Measurements from ENCODE around the gene APOL3.
"Not testable (repeated sequence)": the region's sequence is repeated elsewhere in the genome, so short reads cannot be mapped to it uniquely, and the experiment has no call there.

APOL3 gene

DNA sequence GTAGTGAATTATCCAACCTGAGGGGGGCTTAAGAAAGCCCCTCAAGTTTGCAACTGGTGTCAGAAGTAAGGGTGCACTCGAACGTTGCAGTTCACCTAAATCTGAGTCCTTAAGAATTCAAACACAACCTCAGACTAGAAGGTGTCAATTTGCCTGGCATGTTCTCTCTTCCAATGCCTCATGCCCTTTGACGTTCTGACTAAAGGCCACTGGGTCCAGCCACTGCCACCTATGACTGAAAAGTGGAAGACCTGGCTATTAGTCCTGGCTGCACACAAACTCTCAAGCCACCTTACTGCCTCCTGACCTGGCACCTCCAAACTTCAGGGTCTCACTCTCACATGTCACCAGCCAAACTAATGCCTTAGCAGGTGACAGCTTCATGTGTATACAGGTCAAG lies 33.0 kb upstream of the APOL3 start:
- in situ Hi-C loops (cut with MboI; ENCODE audit: low sequenced_read_pairs), result no loop called here

DNA sequence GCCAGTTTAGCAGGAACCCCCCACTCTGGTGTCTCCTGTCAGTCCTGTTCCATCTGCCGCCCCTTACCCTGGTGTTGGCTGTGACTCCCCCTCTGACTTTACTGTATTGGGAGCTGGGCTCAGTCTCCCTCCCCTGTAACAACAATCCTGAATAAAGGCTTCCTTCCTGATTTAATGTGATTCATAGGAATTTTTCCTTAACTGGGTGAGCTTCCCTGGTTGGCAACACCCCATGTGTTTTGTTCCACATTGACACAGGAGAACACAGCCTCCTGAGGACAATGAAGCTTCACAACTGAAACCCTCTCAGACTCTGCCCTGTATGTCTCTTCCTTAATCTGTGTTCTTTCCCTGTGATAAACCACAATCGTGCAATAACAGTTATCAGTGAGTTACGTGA lies 32.6 kb upstream of the APOL3 start:
- in situ Hi-C loops (cut with MboI; ENCODE audit: low sequenced_read_pairs), result no loop called here

DNA sequence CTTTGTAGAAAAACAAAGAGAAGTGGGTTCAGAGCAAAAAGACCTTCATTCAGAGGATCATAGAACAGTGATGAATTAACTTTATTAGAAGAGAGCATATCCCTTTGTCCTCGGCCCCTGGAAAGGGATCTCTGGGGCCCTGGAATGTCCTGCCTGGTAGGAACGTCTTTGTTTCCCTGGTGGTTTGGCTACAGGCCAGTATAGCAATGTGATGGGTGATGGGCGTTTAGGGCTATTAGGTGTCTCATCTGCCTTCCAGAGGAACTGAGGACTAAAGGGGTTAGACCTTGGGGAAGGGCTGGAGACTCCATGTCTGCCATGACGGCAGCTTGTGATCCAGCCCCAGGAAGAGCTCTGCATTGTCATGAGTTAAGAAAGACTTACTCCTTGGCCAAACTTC lies 32.0 kb upstream of the APOL3 start:
- in situ Hi-C loops (cut with MboI; ENCODE audit: low sequenced_read_pairs), result no loop called here

DNA sequence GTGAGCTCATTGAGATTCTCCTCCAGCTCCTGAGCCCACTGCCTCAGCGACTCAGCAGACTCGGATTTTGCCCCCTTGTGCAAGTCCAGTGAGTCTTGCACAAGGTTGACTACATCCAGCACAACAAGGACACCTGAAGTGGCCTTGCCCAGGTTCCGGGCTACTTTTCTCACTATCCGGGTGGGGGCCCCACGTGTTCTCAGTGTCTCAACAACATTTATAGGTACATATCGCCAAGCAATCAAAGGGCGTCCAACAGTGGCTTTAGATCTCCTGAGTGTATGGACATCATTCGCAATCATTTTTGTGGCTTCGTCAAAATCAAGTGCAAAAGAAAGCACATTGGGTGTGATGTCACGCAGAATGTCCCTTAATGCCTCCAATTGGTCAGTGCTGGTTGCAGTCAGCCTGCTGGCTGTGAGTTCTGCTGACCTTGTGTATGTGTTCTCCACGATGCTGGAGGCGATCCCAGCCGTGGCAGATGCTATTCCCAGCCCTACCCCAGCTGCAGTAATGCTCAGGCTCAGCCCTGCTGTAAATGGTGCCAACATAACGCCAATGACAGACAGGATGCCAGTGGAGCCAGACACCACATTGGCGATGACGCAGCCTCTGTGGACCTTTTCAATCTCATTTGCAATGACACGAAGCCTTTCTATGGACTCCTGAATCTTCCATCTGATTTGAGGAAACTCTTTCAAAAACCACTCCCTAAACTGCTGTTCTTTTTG lies 30.7 kb upstream of the APOL3 start:
- in situ Hi-C loops (cut with MboI; ENCODE audit: low sequenced_read_pairs), result no loop called here

DNA sequence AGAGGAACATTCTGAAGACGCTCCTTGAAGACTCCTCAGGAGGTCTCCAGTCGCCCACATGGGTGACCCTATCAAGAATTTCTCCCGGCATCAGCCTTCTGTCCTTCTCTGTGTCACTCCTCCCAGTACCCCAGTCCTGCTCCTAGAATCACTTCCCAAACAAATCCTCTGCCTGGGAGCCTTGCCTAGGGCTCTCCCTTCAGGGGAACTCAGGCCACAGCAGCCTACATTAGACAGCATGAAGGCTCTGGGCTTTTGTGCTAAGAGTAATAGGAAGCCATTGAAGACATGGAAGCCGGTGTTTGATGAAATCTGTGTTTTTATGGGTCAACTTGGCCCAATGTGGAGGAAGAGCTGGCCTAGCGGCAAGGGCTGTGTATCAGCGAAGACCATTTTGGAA lies 27.3 kb upstream of the APOL3 start:
- in situ Hi-C loops (cut with MboI; ENCODE audit: low sequenced_read_pairs), result not testable (repeated sequence)

DNA sequence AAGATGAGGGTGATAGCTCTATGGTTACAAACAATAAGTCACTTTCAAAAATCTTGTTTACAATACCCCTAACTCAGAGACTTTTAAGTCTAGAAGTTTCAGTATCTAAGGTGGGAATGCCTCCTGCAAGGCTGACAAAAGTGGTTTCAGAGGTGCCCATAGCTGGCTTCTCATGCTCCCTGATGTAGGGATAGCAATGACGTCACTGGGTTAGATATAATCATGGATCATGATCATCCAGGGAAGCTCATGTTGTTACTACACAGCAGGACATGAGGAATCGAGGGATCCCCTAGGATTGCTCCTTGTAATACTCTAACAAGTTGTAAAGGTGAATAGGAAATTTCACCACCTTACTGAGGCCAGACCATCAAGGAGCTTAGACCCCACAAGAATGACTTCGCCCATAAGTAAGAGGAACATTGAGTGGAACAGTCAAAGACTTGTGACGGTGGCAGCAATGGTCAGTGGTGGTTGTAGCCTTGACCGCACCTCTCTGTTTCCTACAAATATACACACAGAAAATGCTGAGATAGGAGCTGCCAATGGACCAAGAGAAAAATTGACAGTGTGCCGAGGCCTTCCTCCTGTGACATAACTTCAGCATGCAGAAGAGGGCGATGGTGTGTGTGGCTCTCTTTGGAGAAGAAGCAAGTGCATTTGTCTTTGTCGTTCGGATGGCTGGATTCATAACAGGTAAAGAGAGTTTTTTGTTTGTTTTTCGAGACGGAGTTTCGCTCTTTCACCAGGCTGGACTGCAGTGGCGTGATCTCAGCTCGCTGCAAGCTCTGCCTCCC lies 25.5 kb upstream of the APOL3 start:
- in situ Hi-C loops (cut with MboI; ENCODE audit: low sequenced_read_pairs), result no loop called here

DNA sequence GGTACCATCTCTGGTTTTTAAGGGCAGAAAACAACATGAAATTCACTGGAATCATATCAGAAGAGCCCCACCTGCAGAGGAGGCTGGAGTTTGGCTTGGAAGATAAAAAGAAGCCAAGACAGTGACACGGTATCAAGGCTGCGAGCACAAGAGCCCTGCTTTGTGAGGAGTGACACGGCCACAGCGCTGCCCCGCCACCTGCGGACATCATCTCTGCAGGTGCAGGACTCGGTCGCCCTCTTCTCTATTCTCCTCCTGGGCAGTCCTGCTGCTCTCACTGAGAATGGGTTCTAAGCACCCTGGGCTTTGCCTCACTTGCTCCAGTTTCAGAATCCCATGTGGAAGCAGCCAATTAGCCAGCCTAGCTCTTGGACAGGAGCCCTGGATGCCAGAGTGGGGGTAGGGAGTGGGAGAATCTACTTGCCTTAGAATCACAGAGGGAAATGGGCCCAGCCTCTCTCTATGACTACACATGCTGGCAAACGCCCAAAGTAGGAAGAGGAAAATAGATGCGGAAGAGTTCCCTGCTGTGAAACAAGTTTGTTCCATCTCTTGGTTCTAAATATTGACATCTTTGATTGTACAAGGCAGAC lies 24.0 kb upstream of the APOL3 start:
- in situ Hi-C loops (cut with MboI; ENCODE audit: low sequenced_read_pairs), result no loop called here

DNA sequence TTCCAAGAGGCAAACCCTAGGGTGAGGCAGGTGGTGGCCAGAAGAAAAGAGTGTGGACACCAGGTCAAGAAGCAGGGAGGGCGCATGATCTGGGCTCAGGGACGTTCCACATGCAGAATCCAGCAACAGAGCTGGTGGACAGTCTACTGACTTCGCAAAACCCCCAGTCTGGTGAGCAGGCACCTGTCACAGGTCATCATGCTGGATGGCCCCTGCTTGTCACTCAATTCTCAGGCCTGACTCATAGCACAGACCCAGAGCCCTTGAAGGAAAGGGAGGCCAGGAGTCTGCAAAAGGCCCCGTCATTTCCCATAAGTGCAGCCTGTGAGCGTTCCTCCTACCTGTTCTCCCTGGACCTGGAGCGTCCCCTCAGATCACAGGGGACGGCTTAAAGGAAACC lies 22.9 kb upstream of the APOL3 start:
- in situ Hi-C loops (cut with MboI; ENCODE audit: low sequenced_read_pairs), result no loop called here

DNA sequence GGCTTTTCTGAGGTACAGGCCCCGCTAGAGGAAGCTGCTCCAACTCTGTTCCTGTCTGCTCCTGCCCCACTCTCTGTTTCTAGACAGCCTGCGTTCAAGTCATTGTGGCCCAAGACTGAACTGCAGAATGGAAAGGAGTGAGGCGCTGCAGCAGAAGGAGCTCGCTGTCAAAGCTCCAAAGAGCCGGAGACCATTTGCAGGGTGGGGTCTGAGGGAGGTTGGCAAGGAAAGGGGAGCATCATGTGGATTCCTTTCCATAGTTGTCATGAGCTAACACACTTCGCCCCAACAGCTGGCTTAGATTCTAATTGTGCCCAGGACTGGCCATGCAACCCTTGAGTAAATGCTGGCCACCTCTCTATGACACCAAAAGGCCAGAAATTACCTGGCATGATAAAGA lies 22.3 kb upstream of the APOL3 start:
- in situ Hi-C loops (cut with MboI; ENCODE audit: low sequenced_read_pairs), result no loop called here

DNA sequence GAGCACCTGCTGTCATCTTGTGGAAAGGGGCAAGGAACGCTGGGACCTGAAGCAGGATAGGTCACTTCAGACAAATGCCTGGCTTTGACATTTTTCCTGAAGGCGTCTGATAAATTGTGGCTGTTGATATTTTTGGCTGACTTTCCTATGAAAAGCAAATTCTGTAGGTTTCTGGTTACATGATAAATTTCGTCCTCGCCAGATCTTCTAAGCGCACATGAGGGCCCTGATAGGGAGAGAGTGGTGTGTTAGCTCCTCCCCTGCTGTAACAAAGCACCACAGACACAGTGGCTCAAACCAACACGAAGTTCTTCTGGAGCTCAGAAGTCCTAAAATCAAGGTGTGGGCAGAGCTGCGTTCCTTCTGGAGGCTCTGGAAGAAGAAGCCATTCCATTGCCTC lies 21.5 kb upstream of the APOL3 start:
- in situ Hi-C loops (cut with MboI; ENCODE audit: low sequenced_read_pairs), result no loop called here

DNA sequence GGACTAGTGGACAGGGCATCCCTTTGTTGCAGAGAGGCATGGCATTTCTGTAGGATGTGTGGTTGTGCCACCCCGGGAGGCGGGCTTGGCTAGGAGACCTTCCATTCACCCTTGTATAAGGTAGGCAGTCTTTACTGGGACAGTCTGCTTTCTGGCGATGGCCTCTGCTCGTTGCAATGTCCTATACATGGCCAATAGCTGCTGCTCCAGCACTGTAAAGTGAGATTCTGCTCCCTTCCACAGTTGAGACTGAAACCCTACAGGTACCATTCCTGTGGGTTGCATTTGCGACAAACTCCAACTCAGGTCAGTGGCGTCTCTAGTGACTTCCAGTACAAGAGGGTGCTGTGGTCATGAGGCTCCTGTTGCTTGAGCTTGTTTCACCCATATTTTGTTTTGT lies 20.4 kb upstream of the APOL3 start:
- in situ Hi-C loops (cut with MboI; ENCODE audit: low sequenced_read_pairs), result no loop called here

DNA sequence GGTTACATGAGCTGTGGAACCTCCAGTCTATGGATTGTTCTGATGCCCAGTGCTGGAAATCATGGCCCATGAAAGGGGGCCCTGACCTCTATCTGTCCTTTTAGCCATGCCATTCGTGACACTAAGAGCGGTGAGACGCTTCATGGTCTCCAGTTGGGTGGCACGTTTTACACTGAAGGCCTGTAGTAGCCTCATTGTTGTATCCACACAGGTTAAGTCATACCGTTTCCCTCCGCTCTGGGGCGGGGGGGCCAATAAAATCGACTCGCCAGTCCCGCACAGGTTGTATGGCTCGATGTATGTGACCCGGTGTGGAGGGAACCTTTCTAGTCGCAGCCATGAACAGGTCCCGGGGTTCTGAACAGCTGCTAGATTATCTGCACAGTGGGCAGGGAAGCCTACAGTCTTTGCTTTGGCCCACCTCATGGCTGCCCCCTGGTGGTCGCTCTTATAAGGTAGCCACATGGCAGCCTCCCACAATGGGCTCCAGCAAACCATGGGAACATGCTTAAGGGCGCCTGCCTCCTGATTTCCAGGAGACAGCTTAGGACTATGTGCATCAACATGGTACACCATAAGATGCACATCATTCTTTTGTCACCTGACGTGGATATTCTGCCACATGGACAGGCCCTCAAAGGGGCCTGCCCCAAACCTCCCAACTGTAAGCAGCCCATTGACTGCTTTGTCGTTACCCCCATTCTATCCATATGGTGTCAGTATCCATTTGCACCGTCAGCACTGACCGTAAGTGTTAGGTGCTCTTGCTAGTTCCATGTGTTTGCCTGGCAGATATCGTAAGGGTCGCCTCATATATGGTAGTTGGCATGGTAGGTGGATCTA lies 19.7 kb upstream of the APOL3 start:
- in situ Hi-C loops (cut with MboI; ENCODE audit: low sequenced_read_pairs), result no loop called here

DNA sequence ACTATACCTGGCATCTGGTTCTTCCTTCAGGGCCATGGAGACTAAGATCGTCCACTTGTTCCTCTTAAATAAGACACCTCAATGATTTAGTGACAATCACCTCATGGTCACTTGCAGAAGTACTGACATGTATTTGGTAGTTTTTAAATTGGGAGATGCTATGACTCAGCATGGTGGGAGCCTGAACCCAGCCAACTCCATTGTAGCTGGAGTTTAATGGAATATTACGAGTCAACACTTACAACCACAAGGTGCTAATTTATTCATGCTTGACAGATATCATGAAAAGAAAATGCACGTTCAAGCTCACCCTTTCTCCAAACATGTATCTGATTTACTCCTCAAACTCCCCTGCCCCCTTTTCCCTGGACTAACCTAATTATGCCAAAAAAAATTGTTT lies 16.6 kb upstream of the APOL3 start:
- in situ Hi-C loops (cut with MboI; ENCODE audit: low sequenced_read_pairs), result no loop called here

DNA sequence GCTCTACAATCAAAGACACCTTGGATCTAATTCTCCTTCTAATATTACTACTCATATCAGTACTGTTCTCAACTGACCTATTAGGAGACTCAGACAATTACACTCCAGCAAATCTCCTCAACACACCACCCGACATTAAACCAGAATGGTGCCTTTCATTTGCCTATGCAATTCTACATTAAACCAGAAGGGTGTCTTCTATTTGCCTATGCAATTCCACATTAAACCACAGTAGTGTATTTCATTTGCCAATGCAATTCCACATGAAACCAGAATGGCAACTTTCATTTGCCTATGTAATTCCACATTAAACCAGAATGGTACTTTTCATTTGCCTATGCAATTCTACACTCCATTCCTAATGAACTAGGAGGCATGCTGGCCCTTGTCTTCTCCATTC lies 15.3 kb upstream of the APOL3 start:
- in situ Hi-C loops (cut with MboI; ENCODE audit: low sequenced_read_pairs), result no loop called here

DNA sequence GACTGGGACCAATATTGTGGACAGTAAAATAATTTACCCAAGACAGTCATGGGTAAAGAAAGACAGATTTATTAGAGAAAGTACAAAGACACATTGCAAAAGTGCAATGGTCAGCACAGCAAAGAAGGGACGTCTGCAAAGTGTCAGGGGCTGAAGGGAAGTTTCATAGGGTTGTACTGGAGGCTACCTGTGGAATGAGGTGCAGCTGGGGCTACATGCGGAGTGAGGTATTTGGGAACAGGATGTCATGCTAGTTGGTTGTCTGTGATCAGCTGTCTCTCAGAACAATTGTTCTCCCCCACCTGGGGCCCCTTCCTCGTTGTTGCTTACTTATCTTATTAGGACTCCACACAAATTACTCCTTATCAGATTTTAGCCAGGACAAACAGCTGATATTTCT lies 11.4 kb upstream of the APOL3 start:
- in situ Hi-C loops (cut with MboI; ENCODE audit: low sequenced_read_pairs), result no loop called here

DNA sequence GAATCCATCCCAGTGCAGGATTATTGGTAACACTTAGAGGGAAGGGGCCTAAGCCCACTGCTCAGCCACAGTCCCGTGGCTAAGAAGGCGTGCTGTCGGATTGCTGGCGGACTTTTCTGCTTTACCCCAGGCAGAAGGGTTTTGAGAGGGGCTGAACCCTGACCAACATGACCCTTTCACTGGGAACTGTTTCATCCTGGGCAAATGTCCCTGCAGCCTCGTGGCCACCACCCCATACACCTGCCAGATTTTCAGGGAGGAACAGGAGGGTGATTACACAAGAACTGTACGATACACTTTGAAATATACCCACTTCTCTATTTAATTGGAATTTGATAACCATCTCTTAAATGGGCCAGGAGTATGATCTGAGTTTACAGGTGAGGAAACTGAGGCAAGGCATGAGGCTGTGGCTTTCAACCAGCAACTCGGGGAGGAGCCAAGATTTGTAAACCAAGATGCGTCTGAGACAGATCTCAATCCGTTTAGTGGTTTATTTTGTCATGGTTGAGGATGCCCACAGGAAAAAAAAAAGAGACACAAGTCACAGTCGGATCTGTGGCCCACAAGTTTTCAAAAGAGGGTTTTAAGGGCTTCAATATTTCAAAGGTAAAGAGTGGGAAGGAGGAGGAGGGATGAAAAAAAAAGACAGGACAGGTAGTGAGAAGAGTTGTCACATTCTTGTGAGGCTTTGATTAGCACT lies 6.1 kb upstream of the APOL3 start:
- in situ Hi-C loops (cut with MboI; ENCODE audit: low sequenced_read_pairs), result no loop called here

DNA sequence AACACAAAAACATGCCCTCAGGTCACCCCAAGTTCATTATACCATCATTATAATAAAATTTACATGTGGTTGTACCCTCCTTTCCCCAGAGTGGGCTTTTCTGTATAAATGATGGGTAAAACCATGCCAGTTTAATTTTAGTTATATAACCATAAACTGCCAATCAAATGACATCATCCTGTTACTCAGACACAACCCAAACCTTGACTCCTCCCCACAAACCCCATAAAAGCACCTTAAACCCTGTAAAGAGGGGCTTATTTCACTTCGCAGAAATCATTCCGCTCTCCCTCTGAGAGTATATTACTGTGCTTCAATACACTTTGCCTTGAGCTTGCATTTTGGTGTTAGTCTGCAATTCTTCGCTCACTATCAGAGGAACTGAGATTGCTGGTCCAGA lies 5.5 kb upstream of the APOL3 start:
- in situ Hi-C loops (cut with MboI; ENCODE audit: low sequenced_read_pairs), result no loop called here

DNA sequence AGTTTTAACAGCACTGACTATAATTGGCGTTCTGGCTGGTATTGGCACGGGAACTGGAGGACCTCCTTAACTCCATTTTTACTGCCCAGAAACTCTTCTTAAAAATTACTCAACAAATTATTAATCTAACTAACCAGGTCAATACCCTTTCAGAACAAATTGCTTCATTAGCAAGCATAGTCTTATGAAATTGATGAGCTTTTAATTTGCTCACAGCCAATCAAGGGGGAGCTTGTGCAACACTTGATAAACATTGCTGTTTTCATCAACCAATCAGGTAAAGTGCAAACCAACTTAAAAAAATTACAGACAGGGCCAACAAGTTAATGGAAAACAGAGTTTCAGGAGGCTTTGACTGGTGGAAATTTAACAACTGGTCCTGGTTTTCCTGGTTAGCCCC lies 4.6 kb upstream of the APOL3 start:
- in situ Hi-C loops (cut with MboI; ENCODE audit: low sequenced_read_pairs), result no loop called here

DNA sequence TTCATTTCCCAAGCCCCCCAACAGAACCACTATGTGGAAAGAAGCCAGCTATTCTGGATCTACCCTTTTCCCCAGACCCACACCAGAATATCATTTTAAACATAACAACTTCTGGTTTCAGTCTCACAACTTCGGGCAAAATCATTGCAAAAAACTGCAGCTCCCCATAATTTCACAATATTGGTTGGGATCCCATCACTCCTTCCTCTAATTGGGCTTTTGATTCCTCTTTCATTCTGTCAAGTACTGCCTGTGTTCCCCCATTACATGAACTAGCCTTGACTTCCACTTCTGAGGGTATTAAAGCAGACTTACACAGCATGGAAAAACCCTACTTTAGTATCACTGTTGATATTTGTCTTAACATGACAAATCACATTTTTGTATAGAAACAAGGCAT lies 4.1 kb upstream of the APOL3 start:
- in situ Hi-C loops (cut with MboI; ENCODE audit: low sequenced_read_pairs), result no loop called here

DNA sequence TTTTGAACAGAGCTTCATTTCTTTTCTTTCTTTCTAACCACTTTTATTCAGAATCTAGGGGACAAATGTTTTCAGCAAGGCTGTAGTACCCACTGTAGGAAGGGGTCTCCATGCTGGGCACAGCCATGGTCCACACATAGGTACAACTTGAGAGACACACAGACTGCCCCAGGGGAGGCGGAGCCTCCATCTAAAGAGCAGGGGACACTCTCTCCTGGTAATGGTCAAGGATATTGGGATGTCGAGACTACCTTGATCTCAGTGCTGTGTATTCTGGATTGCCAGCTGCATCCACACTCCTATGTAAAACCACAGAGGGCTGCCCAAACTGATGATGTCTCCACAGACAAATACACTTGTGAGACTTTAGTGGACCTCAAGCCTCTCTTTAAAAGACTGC lies 2.9 kb upstream of the APOL3 start:
- in situ Hi-C loops (cut with MboI; ENCODE audit: low sequenced_read_pairs), result no loop called here

All from hTERT RPE-1 (cell line).